Dermis blood vessel endothelial cell (primary cell): ENCODE measurements around the gene DEGS2. TPM values are rescaled to one million over a fixed set of nuclear protein-coding genes. Genes with fewer than 3 reads are reported as not detected.

Source experiments
- DNase-seq: peaks from one replicate; pipeline ENCODE4 v3.0.0; 2010
- total RNA-seq: library from RNA; depleted of rRNA; stranded (reverse); fragments of >200 nt; gene quantifications from 2 replicates; pipeline ENCODE4 v1.2.3, GENCODE V29; 2014

Gene DEGS2
- total RNA-seq, 1 donor from 2014 or later, result 0.68 TPM

DNA sequence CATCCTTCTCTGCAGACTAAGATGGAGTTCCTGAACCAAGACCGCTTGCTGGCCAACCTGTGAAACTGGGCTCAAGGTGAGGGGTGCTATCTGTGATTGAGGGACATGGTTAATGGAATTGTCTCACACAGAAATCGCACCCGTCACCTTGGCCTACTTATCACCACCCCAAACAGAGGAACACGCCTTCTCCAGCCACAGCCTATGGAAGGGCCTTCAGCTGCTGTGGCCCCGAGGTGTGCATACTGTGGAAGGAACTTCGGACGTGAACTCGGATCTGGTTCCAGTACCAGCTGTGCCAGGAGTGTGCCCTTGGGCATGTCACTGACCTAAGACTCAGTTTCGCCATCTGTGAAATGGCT is 49.9 kb downstream of the DEGS2 start:
- DNase-seq, result no peak

DNA sequence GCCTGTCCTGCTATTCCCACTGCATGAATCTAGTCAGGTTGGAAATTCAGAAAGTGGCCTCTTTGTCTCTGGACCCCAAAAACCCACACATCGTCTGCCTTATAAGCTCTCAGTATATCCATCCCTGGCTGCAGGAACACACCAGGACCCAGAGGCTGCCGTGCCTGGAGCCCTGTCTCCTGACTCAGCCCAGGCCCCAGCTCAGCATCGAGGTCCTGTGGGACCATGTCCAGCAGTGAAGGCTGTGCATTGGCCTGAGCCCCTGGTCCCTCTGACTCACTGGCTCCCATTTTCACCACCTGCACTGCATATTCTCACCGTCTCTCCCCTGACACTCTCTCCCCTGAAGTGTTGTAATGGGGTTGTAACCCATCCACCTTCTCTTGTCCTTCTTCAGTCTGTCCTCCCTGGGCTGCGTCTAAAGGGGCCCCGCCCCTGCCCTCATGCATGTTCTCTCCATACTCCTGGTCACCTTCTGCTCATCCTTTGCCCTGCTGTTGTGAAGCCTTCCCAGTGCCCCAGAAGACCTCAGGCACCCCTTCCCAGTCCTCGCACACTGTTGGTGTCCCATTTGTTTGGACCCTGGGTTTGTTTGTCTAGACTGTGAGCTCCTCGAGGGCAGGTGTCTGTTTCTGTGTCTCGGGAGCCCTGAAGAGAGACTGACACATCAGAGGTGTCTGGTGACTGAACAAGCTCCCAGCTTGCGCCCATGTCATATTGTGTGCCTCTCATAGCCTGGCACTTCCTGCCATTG is 50.4 kb downstream of the DEGS2 start:
- DNase-seq, result no peak

GRCh38 chr14:100108042-100108825 is 51.2 kb downstream of the DEGS2 start:
- DNase-seq, result peak; percentile 81

DNA sequence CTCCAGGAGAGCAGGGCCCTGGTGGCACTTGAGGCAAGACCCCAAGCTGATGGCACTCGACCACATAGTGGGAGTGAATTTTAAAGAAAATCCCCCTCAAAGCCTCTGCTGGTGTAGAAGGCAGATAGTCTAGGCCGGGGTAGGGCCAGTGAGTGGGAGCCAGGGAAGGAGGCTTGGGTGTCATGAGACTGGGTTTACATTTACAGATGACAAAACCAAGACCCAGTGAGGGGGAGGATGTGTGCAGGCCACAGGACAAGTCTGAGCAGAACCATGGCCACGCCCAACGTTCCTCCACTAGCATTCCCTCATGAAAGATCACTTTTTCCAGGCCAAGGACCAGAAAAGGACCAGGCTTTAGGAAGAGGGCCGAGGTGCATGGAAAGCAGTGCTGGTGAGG is 52.2 kb downstream of the DEGS2 start:
- DNase-seq, result no peak

DNA sequence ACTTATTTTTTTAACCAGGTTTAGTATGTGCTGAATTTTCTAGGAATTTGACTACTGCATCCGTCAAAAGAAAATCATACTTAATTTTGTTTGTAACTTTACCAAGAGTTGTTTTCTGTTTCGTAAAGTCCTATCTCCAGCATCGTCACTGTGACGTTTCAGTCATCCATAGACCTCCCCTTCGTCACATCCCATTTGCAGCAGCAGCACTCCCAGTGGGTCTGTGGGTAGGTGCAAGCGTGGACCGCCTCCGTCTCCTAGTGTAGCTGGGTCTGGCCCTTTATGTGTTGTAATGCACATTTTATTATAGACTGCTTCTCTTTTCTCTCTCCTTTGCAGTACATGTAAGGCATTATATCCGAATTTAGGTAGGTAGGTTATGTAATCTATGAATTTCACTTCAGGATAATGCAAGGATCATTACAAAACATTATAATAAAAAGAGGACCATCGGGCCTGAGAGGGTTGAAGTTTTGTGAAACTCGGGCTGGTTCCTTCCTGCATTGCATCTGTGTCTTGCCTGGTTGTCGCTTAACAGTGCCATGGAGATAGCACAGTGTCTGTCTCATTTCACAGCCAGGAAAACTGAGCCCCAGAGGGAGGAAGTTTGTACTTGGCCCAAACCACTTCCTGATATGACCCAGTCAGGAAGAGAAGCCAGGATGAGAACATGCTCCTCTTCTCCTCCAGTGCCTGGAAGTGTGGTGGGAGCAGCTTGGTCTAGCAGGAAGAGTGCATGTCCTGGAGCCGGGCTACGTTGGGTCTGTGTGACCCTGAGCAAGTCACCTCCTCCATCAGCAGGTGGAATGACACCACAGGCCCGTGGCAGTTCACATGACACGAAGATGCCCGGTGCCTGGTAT is 53.0 kb downstream of the DEGS2 start:
- DNase-seq, result peak; percentile 28

DNA sequence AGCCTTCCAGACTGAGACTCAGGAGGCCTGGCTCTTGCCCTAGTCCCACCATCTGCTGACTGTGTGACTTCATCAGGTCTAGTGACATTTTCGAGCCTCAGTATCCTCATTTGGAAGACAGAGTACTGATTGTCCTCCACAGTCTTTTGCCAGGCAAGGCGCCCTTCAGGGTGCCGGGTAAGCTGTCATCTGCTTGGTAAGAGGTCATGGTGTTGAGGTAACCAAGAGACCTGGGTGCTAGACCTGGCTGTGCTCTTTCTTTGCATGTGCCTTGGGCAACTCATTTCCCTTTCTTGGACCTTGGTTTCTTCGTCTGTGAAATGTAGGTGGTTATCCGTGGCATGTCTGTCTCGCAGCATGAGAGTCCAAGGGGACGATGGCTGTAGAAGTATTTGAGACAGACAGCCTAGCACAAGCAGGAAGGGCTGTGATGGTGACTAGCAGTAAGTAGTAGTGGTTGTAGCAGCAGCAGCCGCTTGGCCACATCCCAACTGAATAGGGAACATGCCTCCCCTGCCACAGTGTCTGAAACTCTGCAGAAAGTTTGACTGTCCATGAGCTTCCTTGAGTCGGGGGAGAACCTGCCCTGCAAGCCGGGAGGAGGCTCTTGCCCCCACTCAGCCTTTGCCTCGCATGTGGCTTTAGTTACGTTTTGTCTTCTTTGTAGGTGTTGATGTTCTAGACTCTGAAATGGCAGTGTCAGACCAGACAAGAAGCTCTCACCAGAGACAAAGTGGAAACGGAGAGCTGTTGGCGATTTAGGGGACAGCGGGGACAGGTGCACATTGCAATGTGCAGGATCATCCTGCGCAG is 53.9 kb downstream of the DEGS2 start:
- DNase-seq, result no peak

- peak; percentile 9 for DNase-seq
Measured at GRCh38 chr14:100104523-100105300, 54.7 kb downstream of the DEGS2 start.

- no peak for DNase-seq
Measured at GRCh38 chr14:100104006-100104352, 55.5 kb downstream of the DEGS2 start.

DNA sequence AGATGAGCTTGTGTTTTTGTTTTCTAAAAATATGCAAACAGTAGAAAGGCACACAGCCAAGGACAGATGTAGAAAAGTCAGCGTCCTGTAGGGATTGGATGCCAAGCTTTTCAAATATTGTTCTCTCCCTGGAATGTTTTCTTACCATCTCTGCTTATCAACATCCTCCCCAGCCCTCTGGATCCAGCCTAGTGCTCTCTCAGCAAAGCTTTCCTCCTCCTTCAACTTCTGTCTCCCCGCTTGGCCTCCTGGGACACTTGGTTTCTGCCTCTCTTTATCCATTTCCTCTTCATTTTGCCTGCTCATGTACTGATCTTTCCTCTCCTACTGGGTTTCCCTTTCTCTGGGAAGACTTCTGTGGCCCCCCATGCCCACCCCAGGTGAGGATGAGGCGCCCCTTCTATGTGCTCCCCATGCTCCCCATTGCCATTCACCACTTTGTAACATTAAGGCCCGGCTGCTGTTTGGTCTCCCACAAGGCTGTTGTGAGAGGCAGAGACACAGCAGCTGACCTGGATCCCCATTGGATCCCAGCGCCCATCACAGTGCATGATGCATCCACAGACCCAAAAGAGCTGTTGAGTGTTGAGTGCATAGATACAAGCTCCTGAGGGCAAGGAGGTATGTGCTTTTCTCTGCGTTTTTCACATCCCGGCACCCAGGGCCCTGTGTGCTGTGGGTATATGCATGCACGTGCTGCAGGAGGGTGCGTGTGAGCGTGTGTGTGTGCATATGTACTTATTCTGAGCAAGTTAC is 56.0 kb downstream of the DEGS2 start:
- peak; percentile 16 for DNase-seq

- DNase-seq, result no peak
Measured at GRCh38 chr14:100102156-100102785, 57.2 kb downstream of the DEGS2 start.

DNA sequence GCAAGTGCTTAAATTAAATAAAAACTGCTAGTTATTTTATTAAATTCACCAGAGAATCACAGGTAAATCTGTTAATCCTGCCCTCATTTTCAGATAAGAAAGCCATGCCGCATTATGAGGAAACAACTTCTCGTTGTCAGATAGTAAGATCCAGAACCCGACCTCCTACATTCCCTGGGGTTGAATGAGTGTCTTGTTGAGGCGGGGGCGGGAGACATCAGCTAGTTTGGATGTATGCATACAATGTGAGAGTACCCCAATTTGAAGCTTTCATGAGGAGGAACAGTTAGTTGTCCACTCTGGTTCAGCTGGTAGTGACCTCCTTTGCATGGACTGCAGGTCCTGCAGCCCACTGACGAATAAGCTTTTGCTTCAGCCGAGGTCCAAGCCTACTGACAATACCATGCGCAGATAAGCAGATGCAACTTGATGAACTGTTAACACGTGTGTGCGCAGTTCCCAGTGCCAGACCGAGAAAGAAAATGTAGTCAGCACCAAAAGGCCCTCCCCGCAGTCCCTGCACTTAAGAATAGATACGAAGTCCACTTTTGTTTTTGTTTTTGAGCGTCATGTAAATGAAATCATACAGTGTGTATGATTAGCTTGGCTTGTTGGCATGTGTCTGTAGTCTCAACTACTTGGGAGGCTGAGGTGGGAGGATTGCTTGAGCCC is 59.3 kb downstream of the DEGS2 start:
- no peak for DNase-seq

DNA sequence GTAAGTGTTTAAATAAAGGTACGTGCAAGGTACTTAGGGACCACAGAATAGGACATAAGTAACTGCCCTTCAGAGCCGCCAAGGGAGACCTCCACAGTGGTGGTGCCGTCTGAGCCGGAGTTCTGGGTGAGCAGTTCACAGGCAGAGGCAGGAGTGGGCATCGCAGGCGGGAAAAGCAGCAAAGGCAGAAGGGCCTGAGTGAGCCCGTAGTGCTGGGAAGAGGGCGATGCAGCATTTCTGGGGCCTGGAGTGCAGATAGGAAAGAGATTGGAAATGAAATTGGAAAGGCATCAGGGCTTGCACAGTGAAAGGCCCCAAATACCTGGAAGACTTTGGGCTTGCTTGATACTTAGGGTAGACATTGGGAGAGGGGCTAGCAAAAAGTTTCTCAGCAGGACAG is 61.3 kb downstream of the DEGS2 start:
- no peak for DNase-seq

DNA sequence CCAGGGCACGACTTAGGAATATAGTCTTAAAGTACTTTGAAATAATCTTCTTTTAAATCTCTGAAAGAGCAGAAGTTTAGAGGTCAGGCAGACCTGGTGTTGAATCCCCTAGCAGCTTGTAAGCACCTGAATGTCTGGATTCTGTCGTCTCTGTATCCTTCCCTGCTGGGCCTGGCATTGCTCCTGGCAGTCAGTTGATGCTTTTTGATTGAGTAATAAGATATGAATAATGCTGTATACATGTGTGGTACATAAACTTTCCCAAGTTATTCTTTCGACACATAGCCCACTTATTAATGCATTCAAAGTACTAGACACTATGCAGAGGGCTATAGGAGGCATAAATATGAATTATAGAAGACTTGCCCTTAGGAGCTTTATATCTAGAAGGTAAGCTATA is 62.8 kb downstream of the DEGS2 start:
- DNase-seq, result no peak

Other genes with a start within 250 kb of the DEGS2 start
- gene EVL, start 94.2 kb downstream of the DEGS2 start, total RNA-seq, result 7.7 and 12.9 TPM in 2 replicates
- gene YY1, start 79.5 kb upstream of the DEGS2 start, total RNA-seq, result 55.1 and 63.1 TPM in 2 replicates
- 86.2 and 145 TPM in 2 replicates for gene SLC25A29, start 146.8 kb upstream of the DEGS2 start, total RNA-seq
- gene SLC25A47, start 163.7 kb upstream of the DEGS2 start, total RNA-seq, result not detected in 2 replicates
- 27.8 and 29.3 TPM in 2 replicates for gene WDR25, start 216.8 kb upstream of the DEGS2 start, total RNA-seq